Measurements from ENCODE around the gene ICE1. TPM values are rescaled to one million over a fixed set of nuclear protein-coding genes. Genes with fewer than 3 reads are reported as not detected.
"Not testable (repeated sequence)": the region's sequence is repeated elsewhere in the genome, so short reads cannot be mapped to it uniquely, and the experiment has no call there.

The ICE1 gene
- total RNA-seq, 2 donors from 2014 or later, result 21.0 to 25.9 TPM

- intact Hi-C loops (cut with DNase I); H3K27me3 ChIP-seq (replicated peaks; ENCODE audit: insufficient read depth); H3K9me3 ChIP-seq; H3K27ac ChIP-seq; H3K4me3 ChIP-seq; H3K4me1 ChIP-seq (replicated peaks); H3K36me3 ChIP-seq: not testable (repeated sequence)
- WGBS, result 48% methylated on average over 5 of the region's 6 CpGs
- TF ChIP-seq CTCF (IDR thresholded peaks at IDR 0.05), result peak in 3 of 4 experiments; percentile 48 to 58 (median 49)
- peak; percentile 44 for DNase-seq (ENCODE audit: low spot score)
Measured at GRCh38 chr5:5394384-5394986, 28.0 kb upstream of the ICE1 start.

- 98% methylated on average over 8 of the region's 8 CpGs for WGBS
Measured at GRCh38 chr5:5395093-5395492, 27.4 kb upstream of the ICE1 start.

GRCh38 chr5:5398071-5398470 lies 24.4 kb upstream of the ICE1 start:
- H3K4me1 ChIP-seq (replicated peaks), result no peaks in the 10 kb centered on the region
- intact Hi-C loops (cut with DNase I), result no loop called here
- H3K27ac ChIP-seq, result no peak overlapping the region
- TF ChIP-seq CTCF (IDR thresholded peaks at IDR 0.05), result no peak
- no peak for TF ChIP-seq POLR2A (IDR thresholded peaks at IDR 0.05)
- TF ChIP-seq POLR2AphosphoS5 (IDR thresholded peaks at IDR 0.05), result no peak
- H3K9me3 ChIP-seq, result no peaks in the 10 kb centered on the region
- H3K27me3 ChIP-seq (replicated peaks; ENCODE audit: insufficient read depth), result no peaks in the 10 kb centered on the region
- no peak for DNase-seq (ENCODE audit: low spot score)
- no peak overlapping the region for H3K4me3 ChIP-seq
- WGBS, result 90% methylated on average over 2 of the region's 2 CpGs
- H3K36me3 ChIP-seq, result no peaks in the 10 kb centered on the region

More at GRCh38 chr5:5395093-5395492, 27.4 kb upstream of the ICE1 start:
- H3K27me3 ChIP-seq (replicated peaks; ENCODE audit: insufficient read depth); H3K4me1 ChIP-seq (replicated peaks); intact Hi-C loops (cut with DNase I); H3K27ac ChIP-seq; H3K36me3 ChIP-seq; H3K4me3 ChIP-seq; DNase-seq (ENCODE audit: low spot score); H3K9me3 ChIP-seq: not testable (repeated sequence)

GRCh38 chr5:5401095-5401494 lies 21.4 kb upstream of the ICE1 start:
- H3K36me3 ChIP-seq, result no peaks in the 10 kb centered on the region
- H3K9me3 ChIP-seq, result no peaks in the 10 kb centered on the region
- WGBS, result 83% methylated on average over 8 of the region's 8 CpGs
- TF ChIP-seq POLR2A (IDR thresholded peaks at IDR 0.05), result no peak
- no peak for TF ChIP-seq CTCF (IDR thresholded peaks at IDR 0.05)
- TF ChIP-seq POLR2AphosphoS5 (IDR thresholded peaks at IDR 0.05), result no peak
- DNase-seq (ENCODE audit: low spot score), result no peak
- no peak overlapping the region for H3K4me3 ChIP-seq
- no peak overlapping the region for H3K27ac ChIP-seq
- intact Hi-C loops (cut with DNase I), result no loop called here
- no peaks in the 10 kb centered on the region for H3K27me3 ChIP-seq (replicated peaks; ENCODE audit: insufficient read depth)
- no peaks in the 10 kb centered on the region for H3K4me1 ChIP-seq (replicated peaks)

GRCh38 chr5:5403741-5404140 lies 18.7 kb upstream of the ICE1 start:
- Histone ChIP-seq H3K36me3 (no peaks in the 10 kb centered on the region), H3K4me3 (no peak overlapping the region), H3K27ac (no peak overlapping the region), H3K9me3 (no peaks in the 10 kb centered on the region), H3K27me3 (replicated peaks; ENCODE audit: insufficient read depth) (no peaks in the 10 kb centered on the region), H3K4me1 (replicated peaks) (no peaks in the 10 kb centered on the region)
- intact Hi-C loops (cut with DNase I), result no loop called here
- no peak for DNase-seq (ENCODE audit: low spot score)
- no peak for TF ChIP-seq POLR2AphosphoS5 (IDR thresholded peaks at IDR 0.05)
- no peak for TF ChIP-seq POLR2A (IDR thresholded peaks at IDR 0.05)
- 75% methylated on average over 4 of the region's 4 CpGs for WGBS

- no peak overlapping the region for H3K27ac ChIP-seq
- H3K4me3 ChIP-seq, result no peak overlapping the region
- intact Hi-C loops (cut with DNase I), result no loop called here
- no peaks in the 10 kb centered on the region for H3K27me3 ChIP-seq (replicated peaks; ENCODE audit: insufficient read depth)
- no peak for TF ChIP-seq CTCF (IDR thresholded peaks at IDR 0.05)
- TF ChIP-seq POLR2A (IDR thresholded peaks at IDR 0.05), result no peak
- no peak for TF ChIP-seq POLR2AphosphoS5 (IDR thresholded peaks at IDR 0.05)
- H3K9me3 ChIP-seq, result no peaks in the 10 kb centered on the region
- H3K36me3 ChIP-seq, result no peaks in the 10 kb centered on the region
- no peaks in the 10 kb centered on the region for H3K4me1 ChIP-seq (replicated peaks)
- 73% methylated on average over 5 of the region's 5 CpGs for WGBS
- DNase-seq (ENCODE audit: low spot score), result no peak
Measured at GRCh38 chr5:5404381-5404780, 18.1 kb upstream of the ICE1 start.
